Hepatocyte (in vitro differentiated cells): ENCODE results near the gene IDH2. TPM values are rescaled to one million over a fixed set of nuclear protein-coding genes. Genes with fewer than 3 reads are reported as not detected.

Experiments used
- DNase-seq: peaks from one replicate; pipeline ENCODE4 v3.0.0-alpha.2; 2016; ENCODE audit warnings: low spot score
- H2AFZ ChIP-seq: fragments of 200-600 bp; sonication (generic); 2 replicates; pipeline ENCODE4 v1.6.0; 2016; ENCODE audit warnings: antibody characterized with exemption, mild to moderate bottlenecking
- H3K27ac ChIP-seq: fragments of 200-600 bp; sonication (generic); 2 replicates; pipeline ENCODE4 v1.5.1; 2016; ENCODE audit warnings: mild to moderate bottlenecking
- H3K27me3 ChIP-seq: fragments of 200-600 bp; sonication (generic); 2 replicates; pipeline ENCODE4 v1.6.1; 2016
- H3K36me3 ChIP-seq: fragments of 200-600 bp; sonication (generic); replicated peaks from 2 replicates; pipeline ENCODE4 v1.5.1; 2016; ENCODE audit warnings: low read depth; ENCODE audit not compliant: insufficient read depth
- H3K4me1 ChIP-seq: fragments of 200-600 bp; sonication (generic); 2 replicates; pipeline ENCODE4 v1.5.1; 2016; ENCODE audit warnings: mild to moderate bottlenecking, moderate library complexity; ENCODE audit not compliant: insufficient read depth
- H3K4me2 ChIP-seq: fragments of 200-600 bp; sonication (generic); 2 replicates; pipeline ENCODE4 v1.6.0; 2016
- H3K4me3 ChIP-seq: fragments of 200-600 bp; sonication (generic); 2 replicates; pipeline ENCODE4 v1.5.1; 2016; ENCODE audit warnings: mild to moderate bottlenecking
- H3K79me2 ChIP-seq: fragments of 200-600 bp; sonication (generic); 2 replicates; pipeline ENCODE4 v1.6.0; 2017; ENCODE audit warnings: mild to moderate bottlenecking
- H3K9me2 ChIP-seq: fragments of 200-600 bp; sonication (generic); replicated peaks from 2 replicates; pipeline ENCODE4 v1.6.0; 2017; ENCODE audit warnings: mild to moderate bottlenecking; ENCODE audit not compliant: insufficient read depth
- H3K9me3 ChIP-seq: fragments of 200-600 bp; sonication (generic); 2 replicates; pipeline ENCODE4 v1.5.1; 2016; ENCODE audit warnings: low read depth, mild to moderate bottlenecking
- H4K20me1 ChIP-seq: fragments of 200-600 bp; sonication (generic); 2 replicates; pipeline ENCODE4 v1.6.0; 2016; ENCODE audit warnings: mild to moderate bottlenecking; ENCODE audit not compliant: insufficient read depth, poor library complexity, severe bottlenecking
- EZH2 ChIP-seq: fragments of 200-600 bp; sonication (generic); IDR thresholded peaks from 2 replicates; pipeline ENCODE4 v1.6.1; 2016; ENCODE audit warnings: antibody characterized with exemption, mild to moderate bottlenecking, borderline replicate concordance
- EZH2phosphoT487 ChIP-seq: fragments of 200-600 bp; sonication (generic); IDR thresholded peaks from one replicate; pipeline ENCODE4 v1.6.1; 2018; ENCODE audit warnings: antibody characterized with exemption, mild to moderate bottlenecking, low read depth, moderate library complexity; ENCODE audit not compliant: unreplicated experiment, severe bottlenecking
- WGBS: methylation state at CpG from one replicate; pipeline ENCODE4 v1.1.6; 2016; ENCODE audit warnings: low lambda C conversion rate; ENCODE audit errors: missing lambda C conversion rate; 5-methylcytosine and 5-hydroxymethylcytosine counted together
- polyA plus RNA-seq: library from polyadenylated mRNA; unstranded; fragments of >200 nt; fragmentation: Nextera tagmentation; extraction: Ambion mirVana; gene quantifications from 2 replicates; pipeline ENCODE4 v1.2.1, GENCODE V29; 2016
- total RNA-seq: library from RNA; depleted of rRNA; stranded (reverse); fragments of >200 nt; gene quantifications from 2 replicates; pipeline ENCODE4 v1.2.3, GENCODE V29; 2014
- TF ChIP-seq, protein P1 (sequence below): fragments of 200-600 bp; sonication (generic); IDR thresholded peaks from 2 replicates; pipeline ENCODE4 v1.5.1; 2016; ENCODE audit warnings: antibody characterized with exemption, mild to moderate bottlenecking; ENCODE audit not compliant: poor library complexity

Gene IDH2
- total and polyA plus RNA-seq, 2 experiments from 2014 or later = 163 to 327 TPM

DNA sequence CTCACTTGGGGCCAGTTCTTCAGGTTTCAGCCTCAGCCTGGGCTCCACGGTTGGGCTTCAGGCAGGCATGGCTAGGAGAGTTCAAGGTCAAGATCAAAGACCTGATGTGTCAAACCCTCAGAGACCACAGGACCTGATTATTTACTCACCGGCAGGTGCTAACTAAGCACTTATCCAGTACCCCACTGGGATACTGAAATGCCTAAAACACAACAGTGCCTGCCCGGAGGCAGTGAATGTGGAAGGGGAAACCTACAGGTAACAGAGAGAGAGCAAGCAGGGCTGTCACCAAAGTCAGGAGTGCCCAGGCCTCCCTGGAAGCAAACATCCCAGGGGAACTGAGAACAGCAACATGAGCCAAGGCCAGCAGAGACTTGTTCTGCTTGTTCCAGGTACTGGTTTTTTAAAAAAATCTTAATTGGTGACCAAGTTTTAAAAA is 6.7 kb downstream of the IDH2 start:
- Histone ChIP-seq H3K36me3 (no peaks in the 10 kb centered on the region), H4K20me1 (peaks cover 24% of the 10 kb centered on the region)
- 35% methylated on average over 3 of the region's 3 CpGs for WGBS

DNA sequence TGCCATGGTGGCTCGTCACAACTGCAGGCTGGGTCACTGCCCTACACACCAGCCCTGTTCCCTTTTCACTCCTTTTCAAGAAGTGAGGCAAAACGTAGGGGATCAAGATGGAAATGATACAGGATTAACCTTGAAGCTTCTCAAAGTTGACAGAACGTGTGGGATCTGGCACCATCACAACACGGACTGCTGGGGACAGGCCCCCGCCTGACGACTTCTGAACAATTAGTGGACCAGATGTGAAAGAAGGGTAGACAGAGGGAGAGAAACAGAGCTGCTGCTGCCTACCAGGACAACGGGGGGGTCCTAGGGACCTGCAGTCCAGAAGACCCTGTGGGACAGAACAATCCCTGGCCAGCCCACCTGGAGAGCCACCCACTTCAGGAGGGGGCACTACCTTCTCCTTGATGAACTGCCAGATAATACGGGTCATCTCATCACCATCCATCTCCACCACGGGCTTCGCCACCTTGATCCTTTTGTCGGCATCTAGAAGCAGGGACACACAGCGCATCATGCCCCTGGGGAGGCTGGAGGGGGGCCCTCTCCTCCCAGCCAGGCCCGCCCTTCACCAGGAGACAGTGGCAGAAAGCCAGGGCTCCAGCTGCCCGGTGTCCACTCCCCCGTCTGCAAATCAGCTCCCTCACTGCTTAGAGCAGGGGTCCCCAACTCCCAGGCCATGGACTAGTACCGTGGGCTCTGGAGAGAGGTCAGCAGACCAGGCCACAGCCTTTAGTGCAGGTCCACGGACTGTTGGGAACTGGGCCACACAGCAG is 10.9 kb downstream of the IDH2 start:
- Histone ChIP-seq H3K27me3 (no peaks in the 10 kb centered on the region), H3K4me2 (no peak overlapping the region), H3K27ac (no peak overlapping the region), H3K79me2 (peaks cover 51% of the 10 kb centered on the region), H3K9me3 (no peaks in the 10 kb centered on the region), H3K36me3 (no peaks in the 10 kb centered on the region), H3K4me3 (no peak overlapping the region), H3K4me1 (peaks cover 12% of the 10 kb centered on the region), H2AFZ (no peak overlapping the region), H4K20me1 (peaks cover 22% of the 10 kb centered on the region), H3K9me2 (no peaks in the 10 kb centered on the region)
- no peak for TF ChIP-seq EZH2phosphoT487
- TF ChIP-seq, protein P1, sequence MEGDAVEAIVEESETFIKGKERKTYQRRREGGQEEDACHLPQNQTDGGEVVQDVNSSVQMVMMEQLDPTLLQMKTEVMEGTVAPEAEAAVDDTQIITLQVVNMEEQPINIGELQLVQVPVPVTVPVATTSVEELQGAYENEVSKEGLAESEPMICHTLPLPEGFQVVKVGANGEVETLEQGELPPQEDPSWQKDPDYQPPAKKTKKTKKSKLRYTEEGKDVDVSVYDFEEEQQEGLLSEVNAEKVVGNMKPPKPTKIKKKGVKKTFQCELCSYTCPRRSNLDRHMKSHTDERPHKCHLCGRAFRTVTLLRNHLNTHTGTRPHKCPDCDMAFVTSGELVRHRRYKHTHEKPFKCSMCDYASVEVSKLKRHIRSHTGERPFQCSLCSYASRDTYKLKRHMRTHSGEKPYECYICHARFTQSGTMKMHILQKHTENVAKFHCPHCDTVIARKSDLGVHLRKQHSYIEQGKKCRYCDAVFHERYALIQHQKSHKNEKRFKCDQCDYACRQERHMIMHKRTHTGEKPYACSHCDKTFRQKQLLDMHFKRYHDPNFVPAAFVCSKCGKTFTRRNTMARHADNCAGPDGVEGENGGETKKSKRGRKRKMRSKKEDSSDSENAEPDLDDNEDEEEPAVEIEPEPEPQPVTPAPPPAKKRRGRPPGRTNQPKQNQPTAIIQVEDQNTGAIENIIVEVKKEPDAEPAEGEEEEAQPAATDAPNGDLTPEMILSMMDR = no peak
- TF ChIP-seq EZH2 = no peak
- no peak for DNase-seq
- 95% methylated on average over 17 of the region's 17 CpGs for WGBS

More for the DNA sequence above, 6.7 kb downstream of the IDH2 start:
- TF ChIP-seq EZH2phosphoT487 = no peak
- TF ChIP-seq, protein P1 = no peak
- TF ChIP-seq EZH2 = no peak
- Histone ChIP-seq H3K4me1 (peaks cover 35% of the 10 kb centered on the region), H2AFZ (no peak overlapping the region), H3K27me3 (no peaks in the 10 kb centered on the region), H3K4me2 (peak overlapping the region; percentile 10), H3K4me3 (no peak overlapping the region), H3K9me2 (no peaks in the 10 kb centered on the region), H3K79me2 (peaks cover 92% of the 10 kb centered on the region), H3K9me3 (no peaks in the 10 kb centered on the region), H3K27ac (peak overlapping the region; percentile 31)
- DNase-seq = no peak

DNA sequence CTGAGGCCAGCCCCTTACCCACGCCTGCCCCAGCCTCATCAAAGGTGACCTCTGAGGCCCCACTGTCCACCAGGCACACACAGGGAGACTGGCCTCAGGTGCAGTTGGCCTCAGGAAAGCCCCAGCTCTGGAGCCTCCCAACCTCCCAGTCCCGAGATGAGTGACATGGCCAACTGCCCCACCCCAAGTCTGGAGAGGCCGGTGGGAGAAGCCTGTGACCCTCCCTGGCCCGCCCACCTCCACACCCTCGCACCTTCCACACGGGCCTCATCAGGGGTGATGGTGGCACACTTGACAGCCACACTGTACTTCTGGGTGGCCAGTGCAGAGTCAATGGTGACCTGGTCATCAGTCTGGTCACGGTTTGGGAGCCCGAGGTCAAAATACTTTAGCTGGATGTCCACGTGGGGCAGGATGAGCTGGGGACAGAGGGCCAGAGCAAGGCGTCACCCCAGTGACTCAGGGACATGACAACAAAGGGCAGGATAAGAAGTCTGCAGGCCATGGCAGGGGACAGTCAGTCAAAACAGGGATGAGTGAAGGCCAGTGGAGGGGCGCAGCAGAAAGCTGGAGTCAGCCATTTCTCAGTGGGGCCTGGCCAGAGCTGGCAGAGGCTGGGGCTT is 11.9 kb downstream of the IDH2 start:
- no peaks in the 10 kb centered on the region for H3K9me3 ChIP-seq
- H3K4me2 ChIP-seq = no peak overlapping the region
- H4K20me1 ChIP-seq = peaks cover 14% of the 10 kb centered on the region
- no peak overlapping the region for H3K27ac ChIP-seq
- H3K4me1 ChIP-seq = peaks cover 6% of the 10 kb centered on the region
- H3K36me3 ChIP-seq = no peaks in the 10 kb centered on the region
- no peak for DNase-seq
- H3K9me2 ChIP-seq = no peaks in the 10 kb centered on the region
- 96% methylated on average over 9 of the region's 11 CpGs for WGBS
- H3K79me2 ChIP-seq = peaks cover 40% of the 10 kb centered on the region
- H3K4me3 ChIP-seq = no peak overlapping the region
- TF ChIP-seq EZH2 = no peak
- no peak for TF ChIP-seq EZH2phosphoT487
- TF ChIP-seq, protein P1 = no peak
- no peak overlapping the region for H2AFZ ChIP-seq
- no peaks in the 10 kb centered on the region for H3K27me3 ChIP-seq
